CD4-positive, alpha-beta T cell treated with Interleukin-21 for 1 hour (primary cell): ENCODE data around the gene ITGB4.
"Not testable (repeated sequence)": the region's sequence is repeated elsewhere in the genome, so short reads cannot be mapped to it uniquely, and the experiment has no call there.

ENCODE experiments used
- DNase-seq: peaks from one replicate; pipeline ENCODE4 v3.0.0-alpha.2; 2020

Gene ITGB4

GRCh38 chr17:75754378-75755204, 33.3 kb downstream of the ITGB4 start:
- DNase-seq = no peak

DNA sequence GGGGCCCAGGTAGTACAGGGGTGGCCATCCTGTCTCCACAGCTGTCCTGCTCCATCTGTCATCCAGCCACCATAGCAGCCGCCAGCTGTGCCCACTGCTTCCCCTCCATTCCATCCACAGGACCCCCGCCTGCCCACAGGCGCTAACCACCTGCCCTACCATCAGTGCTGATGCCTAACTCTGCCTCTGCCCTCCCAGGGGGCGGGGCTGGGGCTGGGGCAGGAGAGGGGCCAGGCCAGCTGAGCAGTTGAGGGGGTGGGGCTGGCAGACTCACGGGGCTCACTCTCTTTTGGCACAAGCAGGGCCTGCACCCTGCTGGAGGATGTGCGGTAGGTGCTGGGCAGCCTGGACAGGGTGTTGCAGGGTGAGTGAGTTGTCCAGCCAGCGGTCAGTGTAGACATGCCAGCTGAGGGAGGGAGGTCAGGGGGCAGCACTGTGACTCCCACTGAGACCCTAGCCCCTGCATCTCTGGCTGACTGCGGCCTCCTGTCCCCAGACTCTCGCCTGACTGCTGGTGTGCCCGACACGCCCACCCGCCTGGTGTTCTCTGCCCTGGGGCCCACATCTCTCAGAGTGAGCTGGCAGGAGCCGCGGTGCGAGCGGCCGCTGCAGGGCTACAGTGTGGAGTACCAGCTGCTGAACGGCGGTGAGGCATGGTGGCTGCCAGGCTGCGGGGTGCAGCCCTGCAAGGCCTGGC, 34.1 kb downstream of the ITGB4 start:
- no peak for DNase-seq

DNA sequence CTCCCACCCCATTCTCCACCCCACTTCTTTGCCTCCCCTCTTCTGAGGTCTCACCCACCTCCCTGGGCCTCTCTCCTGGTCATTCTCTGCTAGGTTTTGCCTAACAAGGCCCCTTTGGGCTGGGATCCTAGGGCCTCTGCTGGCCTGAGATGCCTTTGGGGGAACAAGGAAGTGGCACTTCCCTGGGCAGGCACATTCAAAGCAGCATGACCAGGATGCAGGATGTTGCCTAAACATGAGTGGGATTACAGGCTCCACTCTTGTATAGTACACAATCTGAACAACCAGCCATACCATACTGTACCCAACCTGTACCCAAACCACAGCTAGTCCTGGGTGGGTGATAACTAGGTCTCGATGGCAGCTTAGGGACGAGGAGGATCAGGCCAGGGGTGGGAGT, 34.7 kb downstream of the ITGB4 start:
- no peak for DNase-seq

DNA sequence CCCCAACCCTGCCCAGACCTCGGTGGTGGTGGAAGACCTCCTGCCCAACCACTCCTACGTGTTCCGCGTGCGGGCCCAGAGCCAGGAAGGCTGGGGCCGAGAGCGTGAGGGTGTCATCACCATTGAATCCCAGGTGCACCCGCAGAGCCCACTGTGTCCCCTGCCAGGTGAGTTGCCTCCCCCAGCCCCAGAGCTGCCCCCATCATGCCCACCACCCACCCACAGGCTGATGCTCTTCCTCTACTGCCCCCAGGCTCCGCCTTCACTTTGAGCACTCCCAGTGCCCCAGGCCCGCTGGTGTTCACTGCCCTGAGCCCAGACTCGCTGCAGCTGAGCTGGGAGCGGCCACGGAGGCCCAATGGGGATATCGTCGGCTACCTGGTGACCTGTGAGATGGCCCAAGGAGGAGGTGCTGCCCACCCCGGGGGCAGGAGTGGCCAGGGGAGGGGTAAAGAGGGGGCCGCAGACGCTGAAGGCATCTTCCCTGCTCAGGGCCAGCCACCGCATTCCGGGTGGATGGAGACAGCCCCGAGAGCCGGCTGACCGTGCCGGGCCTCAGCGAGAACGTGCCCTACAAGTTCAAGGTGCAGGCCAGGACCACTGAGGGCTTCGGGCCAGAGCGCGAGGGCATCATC, 35.3 kb downstream of the ITGB4 start:
- no peak for DNase-seq

DNA sequence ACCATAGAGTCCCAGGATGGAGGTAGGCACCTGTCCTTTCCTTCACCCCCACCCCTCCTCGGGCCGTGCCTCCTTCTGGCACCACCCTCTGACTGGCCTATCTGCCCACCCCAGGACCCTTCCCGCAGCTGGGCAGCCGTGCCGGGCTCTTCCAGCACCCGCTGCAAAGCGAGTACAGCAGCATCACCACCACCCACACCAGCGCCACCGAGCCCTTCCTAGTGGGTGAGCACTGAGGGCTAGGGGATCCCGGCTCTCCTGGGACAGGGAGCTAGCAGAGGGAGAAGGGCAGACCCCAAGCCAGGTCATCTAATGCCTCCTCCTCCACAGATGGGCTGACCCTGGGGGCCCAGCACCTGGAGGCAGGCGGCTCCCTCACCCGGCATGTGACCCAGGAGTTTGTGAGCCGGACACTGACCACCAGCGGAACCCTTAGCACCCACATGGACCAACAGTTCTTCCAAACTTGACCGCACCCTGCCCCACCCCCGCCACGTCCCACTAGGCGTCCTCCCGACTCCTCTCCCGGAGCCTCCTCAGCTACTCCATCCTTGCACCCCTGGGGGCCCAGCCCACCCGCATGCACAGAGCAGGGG, 35.9 kb downstream of the ITGB4 start:
- no peak for DNase-seq

DNA sequence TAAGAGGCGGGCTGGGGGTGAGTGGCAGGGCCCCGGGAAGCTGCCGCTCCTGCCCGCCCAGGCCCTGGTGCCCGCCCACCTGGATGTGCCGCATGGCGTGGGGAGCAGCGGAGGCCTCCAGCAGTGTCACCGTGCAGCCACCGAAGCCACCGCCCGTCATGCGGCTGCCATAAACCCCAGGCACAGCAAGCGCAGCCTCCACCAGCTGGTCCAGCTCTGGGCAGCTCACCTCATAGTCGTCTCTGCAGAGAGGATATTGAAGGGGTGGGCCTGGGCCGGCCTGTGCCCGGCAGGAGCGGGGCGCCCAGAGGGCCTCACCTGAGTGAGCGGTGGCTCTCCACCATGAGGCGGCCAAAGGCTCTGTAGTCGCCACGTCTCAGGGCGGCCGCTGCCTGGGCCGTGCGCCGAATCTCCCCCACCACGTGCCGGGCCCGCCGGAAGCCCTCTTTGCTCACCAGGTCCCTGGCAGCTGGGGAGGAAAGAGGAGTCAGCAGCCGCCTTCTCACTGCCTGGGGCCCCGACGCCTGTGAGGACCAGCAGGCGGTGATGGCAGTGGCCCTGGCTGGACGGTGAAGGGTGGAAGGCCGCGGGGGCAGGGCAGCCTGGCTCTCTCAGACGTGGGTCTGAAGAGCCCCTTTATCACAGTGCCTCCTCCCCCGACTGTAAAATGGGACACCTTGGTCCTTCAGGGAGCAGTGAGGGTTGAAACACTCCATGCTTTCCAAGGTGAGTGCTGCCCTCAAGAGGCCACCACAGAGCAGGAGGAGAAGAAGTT, 37.1 kb downstream of the ITGB4 start:
- DNase-seq = no peak

DNA sequence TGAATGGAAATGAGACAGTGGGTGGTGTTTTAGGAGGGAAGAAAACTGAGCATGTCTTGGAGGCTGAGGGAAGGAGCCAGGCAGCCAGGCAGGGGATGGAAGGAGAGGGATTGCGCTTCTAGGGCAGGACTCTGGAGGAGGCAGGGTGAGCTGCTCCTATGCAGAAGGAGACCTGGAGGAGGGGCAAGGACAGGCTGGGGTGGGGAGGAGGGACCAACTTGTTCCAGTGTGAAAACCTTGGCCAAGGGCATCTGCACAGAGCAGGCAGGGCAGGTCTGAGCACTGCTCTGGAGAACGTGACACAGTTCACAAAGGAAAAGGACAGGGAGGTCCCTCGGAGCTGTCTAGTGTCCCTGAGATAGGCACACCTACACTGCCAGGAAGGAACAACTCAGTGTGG, 38.2 kb downstream of the ITGB4 start:
- DNase-seq = no peak

DNA sequence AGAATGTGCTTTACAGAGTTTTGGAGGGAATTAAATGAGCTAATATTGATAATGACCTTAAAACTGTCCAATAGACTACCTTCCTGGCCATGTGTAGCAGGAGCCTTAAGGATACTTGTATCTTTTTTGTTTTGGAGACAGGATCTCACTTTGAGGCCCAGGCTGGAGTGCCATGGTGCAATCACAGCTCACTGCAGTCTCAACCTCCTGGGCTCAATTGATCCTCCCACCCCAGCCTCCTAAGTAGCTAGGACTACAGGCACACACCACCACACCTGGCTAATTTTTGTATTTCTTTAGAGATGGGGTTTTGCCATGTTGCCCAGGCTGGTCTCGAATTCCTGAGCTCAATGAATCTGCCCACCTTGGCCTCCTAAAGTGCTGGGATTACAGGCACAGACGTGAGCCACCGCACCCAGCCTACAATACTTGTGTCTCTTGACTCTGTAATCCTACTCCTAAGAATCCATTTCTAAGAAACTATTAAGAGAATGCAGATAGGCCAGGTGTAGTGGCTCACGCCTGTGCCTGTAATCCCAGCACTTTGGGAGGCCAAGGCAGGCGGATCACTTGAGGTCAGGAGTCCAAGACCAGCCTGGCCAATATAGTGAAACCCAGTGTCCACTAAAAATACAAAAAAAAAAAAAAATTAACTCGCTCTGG, 38.9 kb downstream of the ITGB4 start:
- DNase-seq = not testable (repeated sequence)

DNA sequence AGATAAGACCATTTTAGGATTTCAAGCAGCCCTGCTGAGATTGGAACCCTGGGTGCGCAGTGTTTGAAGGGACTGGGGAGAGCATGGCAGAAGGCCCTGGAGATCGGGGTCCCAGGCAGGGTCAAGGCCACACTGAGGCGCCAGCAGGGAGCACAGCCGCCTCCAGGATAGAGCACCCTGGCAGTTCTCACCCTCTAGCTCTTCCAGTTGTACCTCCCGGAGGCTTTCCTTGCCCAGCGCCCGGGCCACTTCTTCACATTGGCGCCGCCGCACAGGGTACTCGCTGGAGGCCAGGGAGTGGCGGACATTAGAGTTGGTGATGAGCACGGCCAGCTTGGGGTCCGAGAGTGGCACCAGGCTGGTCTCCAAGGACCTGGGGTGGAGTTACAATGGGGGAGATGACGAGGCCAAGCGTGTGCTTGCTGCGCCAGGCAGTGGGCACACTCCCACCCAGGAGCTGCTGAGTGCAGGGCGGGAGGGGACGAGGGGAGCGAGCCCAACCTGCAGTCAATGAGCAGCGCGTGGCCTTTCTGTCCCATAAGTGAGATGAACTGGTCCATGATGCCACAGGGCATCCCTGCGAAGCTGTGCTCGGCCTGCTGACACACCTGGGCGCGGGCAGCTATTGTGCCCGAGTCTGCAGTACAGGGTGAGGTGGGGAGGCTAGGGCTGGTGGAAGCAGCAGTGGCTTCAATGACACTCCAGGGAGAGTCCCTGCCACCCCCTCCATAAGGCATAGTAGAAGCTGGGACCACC, 41.4 kb downstream of the ITGB4 start:
- no peak for DNase-seq

DNA sequence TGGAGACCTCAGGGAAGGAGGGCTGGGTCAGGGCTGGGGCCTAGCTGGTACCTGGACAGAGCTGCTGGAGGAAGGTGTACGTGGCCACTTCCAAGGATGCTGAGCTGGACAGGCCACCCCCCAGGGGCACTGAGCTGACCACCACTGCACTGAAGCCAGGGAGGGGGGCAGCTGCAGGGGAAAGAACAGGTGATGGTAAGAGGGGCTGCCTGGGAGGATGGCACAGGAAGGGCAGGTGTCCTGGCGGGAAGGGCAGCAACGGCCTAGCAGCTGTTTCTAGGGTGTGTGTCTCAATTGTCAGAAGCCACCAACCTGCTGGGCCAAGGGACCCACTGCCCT, 42.0 kb downstream of the ITGB4 start:
- no peak for DNase-seq

DNA sequence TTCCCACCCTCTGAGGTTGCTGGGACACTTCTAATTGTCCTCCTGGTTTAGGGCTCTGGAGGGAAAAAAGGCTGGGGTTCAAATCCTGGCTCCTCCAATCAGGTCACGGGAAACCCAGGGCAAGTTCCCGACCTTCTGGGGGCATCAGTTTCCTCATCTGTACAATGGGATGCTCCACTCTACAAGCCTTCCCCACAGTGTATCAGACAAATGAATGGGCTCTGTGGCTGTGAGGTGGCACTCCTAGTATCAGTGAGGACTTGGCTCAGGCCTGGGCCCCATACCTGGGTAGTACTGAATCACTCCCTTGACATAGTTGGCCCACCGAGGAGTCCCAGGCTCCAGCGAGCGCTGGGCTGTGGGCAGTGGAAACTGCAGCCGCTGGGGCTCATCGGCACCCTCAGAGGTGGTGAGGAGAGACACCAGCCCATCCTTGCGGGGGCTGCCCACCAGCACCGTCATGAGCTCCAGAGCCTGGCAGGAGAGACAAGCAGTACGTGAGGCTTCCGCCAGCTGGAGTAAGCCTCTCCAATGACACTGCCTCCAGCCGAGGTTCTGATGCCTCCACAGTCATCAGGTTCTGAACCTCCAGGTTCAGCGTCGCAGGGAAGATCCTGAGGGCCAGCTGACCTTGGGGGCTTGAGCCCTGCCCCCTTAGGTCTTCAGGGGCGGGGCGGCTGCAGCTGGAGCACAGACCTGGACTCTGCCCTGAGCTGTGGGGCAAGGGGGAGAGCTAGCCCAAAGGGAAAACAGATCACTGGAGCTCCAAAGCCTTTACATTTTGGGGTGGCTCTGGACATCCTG, 42.6 kb downstream of the ITGB4 start:
- no peak for DNase-seq

GRCh38 chr17:75764417-75764710, 43.1 kb downstream of the ITGB4 start:
- DNase-seq = no peak

- peak; percentile 77 for DNase-seq
Observed at GRCh38 chr17:75764711-75765421, 43.6 kb downstream of the ITGB4 start, which contains the start of gene GALK1. GALK1 (minus strand) TSS chr17:75765192; CDS start chr17:75765136, 56 bp downstream.

DNA sequence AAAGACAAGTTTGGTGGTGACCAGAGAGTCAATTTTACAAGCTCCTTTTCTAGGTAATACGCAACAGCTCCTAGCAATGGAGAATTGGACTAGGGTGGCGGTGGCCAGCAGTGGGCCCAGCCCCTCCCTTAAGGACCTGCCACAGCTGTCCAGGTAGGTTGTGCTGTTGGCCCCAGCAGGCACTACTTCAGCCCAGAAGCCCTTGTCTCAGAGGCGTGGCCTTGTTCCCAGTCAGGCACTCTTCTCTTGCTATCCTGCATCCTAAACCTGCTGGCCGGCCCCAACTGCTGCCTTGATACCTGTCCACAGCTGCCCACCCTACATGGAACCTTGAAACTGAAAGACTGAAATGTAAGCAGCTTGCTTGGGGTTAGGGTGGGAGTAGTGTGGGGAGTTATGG, 44.7 kb downstream of the ITGB4 start:
- DNase-seq = no peak

DNA sequence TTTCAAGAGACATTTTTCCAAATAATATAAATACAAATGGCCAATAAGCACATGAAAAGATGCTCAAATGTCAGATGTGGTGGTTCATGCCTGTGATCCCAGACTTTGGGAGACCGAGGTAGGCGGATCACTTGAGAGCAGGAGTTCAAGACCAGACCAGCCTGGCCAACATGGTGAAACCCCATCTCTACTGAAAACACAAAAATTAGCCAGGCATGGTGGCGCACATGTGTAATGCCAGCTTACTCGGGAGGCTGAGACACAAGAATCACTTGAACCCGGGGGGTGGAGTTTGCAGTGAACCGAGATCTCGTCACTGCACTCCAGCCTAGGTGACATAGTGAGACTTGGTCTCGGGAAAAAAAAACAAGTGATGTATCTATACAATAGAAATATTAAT, 46.6 kb downstream of the ITGB4 start:
- no peak for DNase-seq

DNA sequence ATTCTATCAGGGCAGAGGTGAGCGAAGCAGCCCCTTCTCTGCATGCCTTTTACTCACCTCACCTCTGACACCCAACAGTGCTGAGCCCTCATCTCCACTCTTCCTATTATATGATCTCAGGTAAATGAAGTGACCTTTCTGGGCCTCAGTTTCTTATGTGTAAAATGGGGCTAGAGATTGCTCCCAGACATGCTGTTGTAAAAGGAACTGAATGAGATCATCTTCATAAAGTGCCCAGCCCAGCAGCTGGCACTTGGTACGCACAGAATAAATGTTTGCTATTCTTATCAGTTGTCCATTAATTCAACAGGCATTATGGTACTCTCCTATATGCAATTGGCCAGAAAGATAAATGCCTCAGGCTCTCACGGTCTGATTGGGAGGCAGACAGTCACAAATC, 48.3 kb downstream of the ITGB4 start:
- DNase-seq = no peak

DNA sequence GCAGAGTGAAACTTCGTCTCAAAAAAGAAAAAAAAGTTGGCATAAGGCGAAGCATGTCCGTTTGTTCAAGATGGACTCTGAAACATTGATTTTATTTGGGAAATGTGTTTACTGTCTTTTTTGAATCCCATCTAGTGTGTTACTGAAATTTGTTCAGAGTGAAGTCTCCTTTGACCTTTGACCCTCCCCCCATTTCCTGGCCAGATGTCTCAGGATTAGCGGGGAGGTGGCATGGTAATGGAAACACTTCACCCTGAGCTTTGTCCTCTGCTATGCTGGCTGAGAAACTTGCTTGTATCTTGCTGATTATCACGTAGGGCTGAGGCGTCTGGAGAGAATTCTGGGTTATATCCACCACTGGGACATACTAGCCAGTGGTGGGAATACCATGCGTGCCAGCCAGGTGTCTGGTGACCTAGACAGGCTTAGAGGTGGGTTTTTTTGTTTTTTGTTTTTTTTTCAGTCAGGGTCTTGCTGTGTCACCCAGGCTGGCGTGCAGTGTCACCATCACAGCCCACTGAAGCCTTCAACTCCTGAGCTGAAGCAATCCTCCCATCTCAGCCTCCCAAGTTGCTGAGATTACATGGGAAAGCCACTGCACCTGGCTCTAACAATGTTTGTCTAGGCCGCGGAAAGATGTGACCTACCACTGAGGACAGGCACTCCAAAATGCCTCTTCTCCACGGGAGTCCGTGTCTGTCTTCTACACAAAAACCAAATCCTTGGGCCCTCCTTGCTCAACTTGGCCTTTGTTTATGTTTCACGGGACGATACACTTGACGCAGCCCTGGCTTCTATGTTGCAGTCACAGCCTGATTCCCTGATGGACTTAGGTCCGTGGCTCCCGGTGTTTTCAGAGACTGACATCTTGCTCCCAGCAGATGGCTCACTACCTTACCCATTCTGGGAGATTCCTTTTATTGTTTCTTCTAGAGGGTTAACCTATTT, 50.3 kb downstream of the ITGB4 start:
- no peak for DNase-seq

DNA sequence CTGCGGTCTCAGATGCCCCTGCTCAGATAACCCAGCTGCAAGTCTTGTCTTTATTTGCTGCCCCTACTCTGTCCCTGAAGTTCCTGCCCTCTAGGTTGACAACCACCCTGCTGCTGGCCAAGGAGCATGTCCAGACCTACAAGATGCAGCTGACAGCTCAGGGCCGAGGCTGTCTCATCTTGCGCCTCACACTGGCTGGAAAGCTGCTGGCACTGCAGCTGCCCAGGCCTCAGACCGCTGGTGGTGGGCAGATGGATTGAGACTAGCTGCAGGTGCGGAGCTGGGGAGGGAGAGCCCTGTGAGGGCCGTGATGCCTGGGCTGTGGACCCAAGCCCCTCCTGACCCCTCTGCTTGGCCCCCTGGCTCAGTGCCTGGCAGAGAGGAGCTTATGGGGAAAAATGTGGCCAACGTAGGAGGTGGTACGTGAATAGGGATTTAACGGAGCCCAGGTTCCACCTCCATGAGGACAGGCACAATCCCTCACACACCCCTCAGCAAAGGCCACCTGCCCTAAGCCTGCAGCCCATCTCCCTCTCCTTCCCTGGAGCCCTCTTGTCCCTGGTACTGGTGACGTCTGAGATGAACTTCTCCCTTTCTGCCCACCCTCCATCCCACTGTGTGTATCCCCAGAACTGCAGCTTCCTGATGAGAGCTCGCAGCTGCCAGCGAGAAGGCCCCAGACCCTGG, 52.0 kb downstream of the ITGB4 start:
- no peak for DNase-seq
